ENCODE results near the gene WWOX. TPM values are rescaled to one million over a fixed set of nuclear protein-coding genes. Genes with fewer than 3 reads are reported as not detected.

The WWOX gene
- total and polyA plus RNA-seq, 2 of the 4 experiments (the other 2 are of a cell fraction), result 2.7 to 5.4 TPM

DNA sequence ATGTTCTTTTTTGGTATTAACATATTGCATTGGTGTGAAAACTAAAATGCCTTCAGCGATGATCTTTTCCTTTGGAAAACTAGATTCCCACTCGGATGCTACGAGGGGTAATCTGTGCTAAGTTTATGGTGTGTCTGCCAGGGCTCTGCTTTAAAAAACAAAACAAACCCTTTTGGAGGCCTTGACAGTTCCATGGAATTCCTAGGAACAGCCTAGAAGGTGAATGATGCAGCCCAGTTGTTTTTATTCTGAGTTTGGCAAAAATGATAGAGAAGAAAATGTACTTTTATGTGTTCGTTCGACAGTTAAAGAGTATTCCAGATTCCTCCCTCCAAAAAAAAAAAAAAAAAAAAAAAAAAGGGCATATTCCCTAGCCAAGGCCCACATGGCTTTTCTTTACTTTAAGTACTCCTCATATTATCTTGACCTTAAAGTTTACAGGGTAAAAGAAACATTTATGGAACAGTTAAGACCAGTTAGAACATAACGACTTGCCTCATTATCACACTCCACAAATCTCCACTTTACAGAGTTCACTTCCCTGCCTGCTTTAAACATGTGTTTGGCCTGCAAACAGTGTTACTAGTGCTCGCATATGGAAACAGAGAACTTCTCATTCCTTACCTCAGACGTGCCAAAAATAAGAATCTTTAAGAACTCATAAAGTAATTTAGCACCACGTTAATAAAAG, 159.1 kb downstream of the WWOX start:
- no peak for DNase-seq
- Histone ChIP-seq H2BK20ac (ENCODE audit: low read depth, low read length) (no peak overlapping the region), H4K8ac (ENCODE audit: low read depth in 2 of 2, low read length in 2 of 2) (no peak overlapping the region), H3K27ac (ENCODE audit: insufficient read depth, low read length) (no peak overlapping the region), H3K4me2 (ENCODE audit: low read depth, low read length) (no peak overlapping the region), H3K79me1 (ENCODE audit: low read depth in 1 of 2, low read length in 2 of 2) (no peaks in the 10 kb centered on the region), H3K4me1 (ENCODE audit: control insufficient read depth, insufficient read depth, low read length) (no peaks in the 10 kb centered on the region), H3K14ac (replicated peaks; ENCODE audit: low read depth, low read length) (no peak overlapping the region), H3K23ac (ENCODE audit: low read depth, low read length) (no peak overlapping the region), H3K9ac (ENCODE audit: low read depth, low read length) (no peak overlapping the region), H3K9me1 (ENCODE audit: insufficient read depth, low read length) (no peaks in the 10 kb centered on the region), H2BK120ac (ENCODE audit: low read depth, low read length) (no peak overlapping the region), H4K91ac (ENCODE audit: insufficient read depth, low read depth, low read length) (no peak overlapping the region), H3K56ac (ENCODE audit: extremely low read depth, insufficient read depth, low read length) (no peak overlapping the region), H3K9me3 (ENCODE audit: control insufficient read depth, insufficient read depth, low read length) (peaks cover 3% of the 10 kb centered on the region; the same call in 1 of the 2 replicates), H3K18ac (ENCODE audit: low read depth, low read length) (no peak overlapping the region), H4K5ac (ENCODE audit: low read depth, low read length) (no peak overlapping the region), H3K4me3 (ENCODE audit: insufficient read depth, low read depth, low read length) (no peak overlapping the region), H3K36me3 (ENCODE audit: control insufficient read depth, insufficient read depth, low read length) (no peaks in the 10 kb centered on the region), H2AK5ac (ENCODE audit: low read depth, low read length) (no peak overlapping the region), H3K27me3 (ENCODE audit: control insufficient read depth, insufficient read depth, low read length) (no peaks in the 10 kb centered on the region), H2BK5ac (ENCODE audit: low read depth, low read length, poor library complexity, severe bottlenecking) (no peak overlapping the region), H2AK9ac (replicated peaks; ENCODE audit: low read depth, low read length, poor library complexity) (no peak overlapping the region), H3K4ac (ENCODE audit: low read depth, low read length) (no peak overlapping the region), H4K20me1 (ENCODE audit: insufficient read depth, low read length) (no peaks in the 10 kb centered on the region), H2BK15ac (ENCODE audit: low read depth, low read length) (no peak overlapping the region), H2AFZ (replicated peaks; ENCODE audit: low read length, poor library complexity) (no peak overlapping the region)
- dilution Hi-C loops (cut with HindIII; ENCODE audit: low sequenced_read_pairs, unreplicated experiment) (no loop called here), in situ Hi-C loops (cut with MboI; ENCODE audit: low sequenced_read_pairs) (no loop called here), intact Hi-C loops (cut with micrococcal nuclease) (no loop called here)
- CTCF ChIA-PET, result interaction anchor here (0.6 kb wide), 1 partner anchor 995 kb away, joined by 3 read pairs; no protein-coding TSS in a partner anchor
- no peak for TF ChIP-seq RAD21 (IDR thresholded peaks at IDR 0.05; ENCODE audit: low read length)
- TF ChIP-seq, protein P1, sequence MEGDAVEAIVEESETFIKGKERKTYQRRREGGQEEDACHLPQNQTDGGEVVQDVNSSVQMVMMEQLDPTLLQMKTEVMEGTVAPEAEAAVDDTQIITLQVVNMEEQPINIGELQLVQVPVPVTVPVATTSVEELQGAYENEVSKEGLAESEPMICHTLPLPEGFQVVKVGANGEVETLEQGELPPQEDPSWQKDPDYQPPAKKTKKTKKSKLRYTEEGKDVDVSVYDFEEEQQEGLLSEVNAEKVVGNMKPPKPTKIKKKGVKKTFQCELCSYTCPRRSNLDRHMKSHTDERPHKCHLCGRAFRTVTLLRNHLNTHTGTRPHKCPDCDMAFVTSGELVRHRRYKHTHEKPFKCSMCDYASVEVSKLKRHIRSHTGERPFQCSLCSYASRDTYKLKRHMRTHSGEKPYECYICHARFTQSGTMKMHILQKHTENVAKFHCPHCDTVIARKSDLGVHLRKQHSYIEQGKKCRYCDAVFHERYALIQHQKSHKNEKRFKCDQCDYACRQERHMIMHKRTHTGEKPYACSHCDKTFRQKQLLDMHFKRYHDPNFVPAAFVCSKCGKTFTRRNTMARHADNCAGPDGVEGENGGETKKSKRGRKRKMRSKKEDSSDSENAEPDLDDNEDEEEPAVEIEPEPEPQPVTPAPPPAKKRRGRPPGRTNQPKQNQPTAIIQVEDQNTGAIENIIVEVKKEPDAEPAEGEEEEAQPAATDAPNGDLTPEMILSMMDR (conservative IDR thresholded peaks at IDR 0.05; ENCODE audit: low read depth, low read length), result no peak
- TF ChIP-seq CEBPB (IDR thresholded peaks at IDR 0.05; ENCODE audit: low read depth, low read length), result no peak
- no peak for TF ChIP-seq CHD1 (IDR thresholded peaks at IDR 0.05; ENCODE audit: low read depth, low read length)
- TF ChIP-seq MXI1 (IDR thresholded peaks at IDR 0.05; ENCODE audit: borderline replicate concordance, low read depth, low read length), result no peak
- no peak for TF ChIP-seq SMC3 (IDR thresholded peaks at IDR 0.05; ENCODE audit: low read depth, low read length)
- TF ChIP-seq MAFK (IDR thresholded peaks at IDR 0.05; ENCODE audit: low read depth, low read length), result no peak
- TF ChIP-seq BHLHE40 (IDR thresholded peaks at IDR 0.05; ENCODE audit: low read depth, low read length), result no peak
- TF ChIP-seq, protein P2, sequence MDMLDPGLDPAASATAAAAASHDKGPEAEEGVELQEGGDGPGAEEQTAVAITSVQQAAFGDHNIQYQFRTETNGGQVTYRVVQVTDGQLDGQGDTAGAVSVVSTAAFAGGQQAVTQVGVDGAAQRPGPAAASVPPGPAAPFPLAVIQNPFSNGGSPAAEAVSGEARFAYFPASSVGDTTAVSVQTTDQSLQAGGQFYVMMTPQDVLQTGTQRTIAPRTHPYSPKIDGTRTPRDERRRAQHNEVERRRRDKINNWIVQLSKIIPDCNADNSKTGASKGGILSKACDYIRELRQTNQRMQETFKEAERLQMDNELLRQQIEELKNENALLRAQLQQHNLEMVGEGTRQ (IDR thresholded peaks at IDR 0.05; ENCODE audit: low read depth, low read length), result no peak
- POLR2A ChIA-PET (ENCODE audit: unreplicated experiment), result no interaction called here
- no CpG with 5 or more reads among the region's 9 CpGs for WGBS, 2 experiments (ENCODE audit: extremely low coverage in 2 of 2, insufficient read length in 1 of 2)
- ATAC-seq (ENCODE audit: low read depth), result no peak
- no TSS peak for BruUV-seq (replicated peaks)
